DMS 273 (cell line): ENCODE results near the gene ACSS2.
"Not testable (repeated sequence)": the region's sequence is repeated elsewhere in the genome, so short reads cannot be mapped to it uniquely, and the experiment has no call there.

Source experiments
- DNase-seq: peaks from one replicate; lab custom pipeline; 2025; ENCODE audit not compliant: unreplicated experiment; lab: John Stamatoyannopoulos, UW

Gene ACSS2

DNA sequence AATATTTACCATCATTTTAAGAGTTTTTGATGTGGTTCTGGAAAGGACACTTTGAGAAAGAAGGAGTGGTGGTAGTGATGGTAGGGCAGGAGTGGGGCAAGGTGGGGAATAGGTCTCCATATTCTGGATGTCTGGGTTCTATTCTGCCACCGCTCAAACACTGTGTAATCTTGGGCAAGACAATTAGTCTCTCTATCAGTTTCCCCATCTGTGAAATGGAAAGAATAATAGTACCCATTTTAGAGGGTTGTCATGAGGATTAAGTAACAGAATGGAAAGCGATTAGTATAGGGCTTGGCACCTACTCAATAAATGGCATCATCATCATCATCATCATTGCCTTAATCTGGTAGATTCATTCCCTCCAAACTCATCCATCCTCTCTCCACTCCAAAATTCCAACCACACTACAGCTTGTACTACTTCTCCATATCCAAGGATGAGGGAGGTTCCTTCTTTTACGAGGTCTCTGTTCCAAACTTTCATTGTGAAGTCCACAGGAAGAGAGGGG lies 2.8 kb upstream of the ACSS2 start:
- no peak for DNase-seq

DNA sequence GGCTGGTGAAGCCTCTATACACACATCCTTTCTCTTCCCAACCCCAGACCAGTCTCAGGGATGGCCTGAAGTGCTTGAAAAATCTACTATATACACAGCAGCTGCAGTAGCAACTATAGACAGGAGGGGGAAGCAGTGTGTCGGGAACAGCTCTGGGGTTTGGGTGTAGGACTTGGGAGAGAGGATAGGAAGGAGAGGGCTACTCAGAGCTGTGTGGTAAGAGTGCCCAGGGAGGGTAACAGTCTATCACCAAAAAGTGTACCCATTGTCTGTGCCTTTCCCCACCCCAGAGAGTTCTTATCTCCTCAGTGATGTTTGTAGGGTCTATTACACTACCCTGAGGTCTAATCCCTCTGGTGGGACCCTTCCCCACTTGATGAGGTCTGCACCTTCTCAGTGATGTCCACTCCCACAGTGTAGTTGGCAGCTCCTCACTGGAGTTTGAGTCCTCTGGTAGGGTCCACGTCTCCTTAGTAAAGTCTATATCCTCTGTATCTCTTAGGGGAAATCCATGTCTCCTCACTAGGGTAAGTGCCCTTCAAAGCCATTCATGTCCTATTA lies 2.2 kb upstream of the ACSS2 start:
- peak; percentile 92 for DNase-seq

DNA sequence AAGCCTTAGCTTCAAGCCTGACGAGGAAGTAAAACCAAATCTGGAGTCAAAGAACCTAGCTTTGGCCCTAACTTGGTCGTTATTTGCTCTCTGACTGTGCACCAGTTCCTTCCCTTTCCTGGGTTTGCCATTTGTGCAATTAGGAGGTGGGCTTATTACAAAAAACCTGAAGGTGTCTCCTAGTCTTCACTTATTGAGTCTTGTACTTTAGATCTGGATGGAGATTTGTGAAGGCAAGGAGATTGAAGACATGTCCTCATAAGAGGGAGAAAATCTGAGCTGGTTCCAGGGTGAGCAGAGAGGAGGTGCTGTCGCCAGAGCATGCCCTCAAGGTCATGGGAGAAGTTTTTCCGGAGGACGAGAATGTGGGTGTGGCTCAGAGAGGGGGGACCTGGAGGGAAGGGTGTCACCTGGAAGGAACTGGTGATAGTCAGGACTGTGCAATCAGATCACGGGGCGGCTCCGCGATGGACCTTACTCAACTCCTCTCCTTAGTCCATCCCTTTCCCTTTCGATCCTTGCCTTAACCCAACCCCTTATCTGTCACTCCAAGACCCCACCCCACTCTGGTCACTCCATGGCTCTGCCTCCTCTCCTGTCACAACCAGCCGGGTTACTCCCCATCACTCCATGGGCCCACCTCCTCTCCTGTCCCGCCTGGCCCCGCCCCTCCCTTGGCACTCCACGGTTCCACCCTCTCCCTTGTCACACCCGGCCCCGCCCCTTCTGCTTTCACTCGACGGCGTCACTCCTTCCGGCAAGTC lies 588 bp upstream of the ACSS2 start:
- DNase-seq = peak; percentile 50

DNA sequence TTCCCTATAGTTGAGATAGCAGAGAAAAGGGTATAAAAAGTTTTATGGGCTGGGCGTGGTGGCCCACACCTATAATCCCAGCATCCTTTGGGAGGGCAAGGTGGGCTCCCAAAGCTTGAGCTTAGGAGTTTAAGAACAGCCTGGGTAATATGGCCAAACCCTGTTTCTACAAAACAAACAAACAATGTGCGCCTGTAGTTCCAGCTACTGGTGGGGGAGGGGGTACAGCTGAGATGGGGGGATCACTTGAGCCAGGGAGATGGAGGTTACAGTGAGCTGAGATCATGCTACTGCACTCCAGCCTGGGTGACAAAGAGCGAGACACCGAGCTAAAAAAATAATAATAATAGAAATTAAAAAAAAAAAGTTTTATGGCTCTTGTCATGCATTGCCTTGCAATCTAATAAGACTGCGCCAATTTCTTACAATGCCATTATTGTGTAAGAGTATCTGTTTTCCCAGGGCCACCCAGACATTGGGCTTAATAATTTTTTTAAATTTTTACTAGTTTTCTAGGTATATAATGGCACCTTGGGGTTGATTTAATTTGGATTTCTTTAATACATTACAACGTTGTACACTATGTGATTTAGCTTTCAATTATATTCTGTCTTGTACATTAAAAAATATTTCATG lies 3.9 kb downstream of the ACSS2 start:
- DNase-seq = no peak

DNA sequence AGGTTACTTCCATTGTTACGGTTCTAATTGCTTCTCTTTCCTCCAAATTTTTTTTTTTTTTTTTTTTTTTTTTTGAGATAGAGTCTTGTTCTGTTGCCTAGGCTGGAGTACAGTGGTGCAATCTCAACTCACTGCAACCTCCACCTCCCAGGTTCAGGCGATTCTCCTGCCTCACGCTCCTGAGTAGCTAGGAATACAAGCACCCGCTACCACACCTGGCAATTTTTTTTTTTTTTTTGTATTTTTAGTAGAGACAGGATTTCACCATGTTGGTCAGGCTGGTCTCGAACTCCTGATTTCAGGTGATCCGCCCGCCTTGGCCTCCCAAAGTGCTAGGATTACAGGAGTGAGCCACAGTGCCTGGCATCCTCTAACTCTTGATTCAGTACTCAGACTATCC lies 4.6 kb downstream of the ACSS2 start:
- DNase-seq = not testable (repeated sequence)

DNA sequence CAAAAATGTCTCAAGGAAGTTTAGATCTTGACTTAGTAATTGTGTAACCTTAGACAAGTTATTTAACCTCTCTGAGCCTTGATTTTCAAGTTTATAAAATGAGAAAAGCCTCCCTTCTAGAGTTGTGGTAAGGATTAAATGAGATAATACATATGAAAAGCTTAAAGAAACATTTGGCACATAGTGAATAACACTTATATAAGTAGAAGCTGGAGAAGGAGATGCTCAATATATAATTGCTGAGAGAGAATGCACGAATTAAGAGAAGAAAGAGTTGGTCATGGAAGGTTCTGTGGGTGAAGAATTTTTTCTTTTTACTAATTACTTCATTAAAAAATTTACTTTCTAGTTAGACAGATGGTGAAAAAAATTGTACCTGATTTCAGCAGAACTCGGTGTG lies 5.3 kb downstream of the ACSS2 start:
- no peak for DNase-seq

DNA sequence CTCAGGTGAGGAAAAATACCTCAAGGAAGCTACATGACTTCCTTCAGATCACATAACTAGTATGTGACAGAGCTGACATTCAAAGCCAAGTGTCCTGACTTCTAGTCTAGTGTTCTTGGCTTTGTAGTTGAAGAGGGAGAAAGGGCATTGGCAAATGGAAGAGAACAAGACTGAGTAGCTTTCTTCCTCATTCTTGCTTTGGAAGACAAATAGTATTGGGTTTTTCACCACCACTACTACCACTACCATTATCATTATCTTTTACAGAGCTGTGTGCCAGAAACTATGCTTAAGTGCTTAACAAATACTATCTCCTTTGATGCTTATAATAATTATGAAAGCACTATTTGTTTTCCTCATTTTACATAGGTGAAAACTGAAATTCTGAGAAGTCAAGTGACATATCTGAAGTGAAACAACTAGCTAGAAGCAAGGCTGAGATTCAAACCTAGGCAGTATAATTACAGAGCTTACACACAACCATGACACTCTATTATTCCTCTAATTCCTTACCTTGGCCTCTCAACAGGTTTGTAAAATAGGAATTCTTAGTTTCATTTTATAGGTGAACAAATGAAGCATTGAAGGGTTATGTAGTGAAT lies 6.8 kb downstream of the ACSS2 start:
- DNase-seq = no peak

DNA sequence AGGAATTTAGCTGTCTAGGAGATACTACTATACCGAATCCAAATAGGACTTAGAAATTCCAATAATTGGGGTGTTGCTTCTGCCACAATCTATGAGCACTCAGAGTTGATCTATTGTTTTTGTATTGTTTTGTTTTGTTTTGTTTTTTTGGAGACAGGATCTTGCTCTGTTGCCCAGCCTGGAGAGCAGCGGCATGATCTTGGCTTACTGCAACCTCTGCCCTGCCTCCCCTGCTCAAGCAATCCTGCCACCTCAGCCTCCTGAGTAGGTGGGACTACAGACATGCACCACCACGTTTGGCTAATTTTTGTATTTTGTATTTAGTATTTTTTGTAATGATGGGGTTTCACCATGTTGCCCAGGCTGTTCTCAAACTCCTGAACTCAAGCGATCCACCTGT lies 7.4 kb downstream of the ACSS2 start:
- no peak for DNase-seq

DNA sequence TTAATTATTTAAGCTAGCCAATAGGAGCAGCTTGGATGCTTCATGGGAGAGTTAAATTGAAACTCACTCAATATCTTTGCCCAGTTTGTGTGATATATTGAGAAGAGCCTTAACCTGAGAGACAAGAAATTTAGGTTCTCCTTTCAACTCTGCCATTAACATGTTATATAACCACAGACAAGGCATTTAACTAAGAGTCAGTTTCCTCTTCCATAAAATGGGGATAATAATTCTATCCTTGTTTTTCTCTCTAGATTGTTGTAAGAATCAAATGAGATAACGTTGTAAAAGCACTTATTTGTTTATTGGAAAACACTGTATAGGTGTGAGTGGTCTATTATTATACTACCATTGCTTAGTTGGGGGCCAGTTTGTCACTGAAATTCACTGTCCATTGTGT lies 7.8 kb downstream of the ACSS2 start:
- DNase-seq = no peak

DNA sequence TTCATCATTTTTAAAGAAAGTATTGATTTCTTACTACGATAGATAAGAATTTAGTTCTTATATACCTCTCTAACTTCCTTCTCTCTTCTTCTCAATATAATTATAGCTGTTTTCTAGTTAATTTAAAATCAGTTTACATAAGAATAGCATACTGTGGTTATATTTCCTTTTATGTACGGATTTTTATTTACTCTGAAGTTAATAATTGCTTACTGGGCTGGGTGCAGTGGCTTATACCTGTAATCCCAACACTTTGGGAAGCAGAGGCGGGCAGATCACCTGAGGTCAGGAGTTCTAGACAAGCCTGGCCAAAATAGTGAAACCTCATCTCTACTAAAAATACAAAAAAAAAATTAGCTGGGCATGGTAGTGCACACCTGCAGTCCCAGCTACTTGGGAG lies 9.7 kb downstream of the ACSS2 start:
- DNase-seq = no peak

DNA sequence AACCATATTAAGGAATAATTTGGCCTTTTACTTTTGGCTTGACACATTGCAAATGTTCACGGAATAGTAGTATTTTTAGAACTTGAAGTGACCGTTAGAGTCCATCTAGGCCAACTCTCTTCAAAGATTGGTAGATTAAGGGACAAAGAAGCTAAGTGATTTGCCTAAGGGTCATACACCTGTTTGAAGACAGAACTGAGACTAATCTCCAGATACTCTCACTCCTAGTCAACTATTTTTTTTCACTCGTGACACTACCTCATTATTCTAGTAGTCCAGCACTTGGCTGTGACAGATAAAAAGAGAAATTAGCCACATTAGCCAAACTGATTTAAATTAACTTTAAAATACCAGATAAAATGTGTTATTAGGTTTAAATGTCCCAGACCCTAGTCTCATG lies 10.6 kb downstream of the ACSS2 start:
- DNase-seq = no peak

DNA sequence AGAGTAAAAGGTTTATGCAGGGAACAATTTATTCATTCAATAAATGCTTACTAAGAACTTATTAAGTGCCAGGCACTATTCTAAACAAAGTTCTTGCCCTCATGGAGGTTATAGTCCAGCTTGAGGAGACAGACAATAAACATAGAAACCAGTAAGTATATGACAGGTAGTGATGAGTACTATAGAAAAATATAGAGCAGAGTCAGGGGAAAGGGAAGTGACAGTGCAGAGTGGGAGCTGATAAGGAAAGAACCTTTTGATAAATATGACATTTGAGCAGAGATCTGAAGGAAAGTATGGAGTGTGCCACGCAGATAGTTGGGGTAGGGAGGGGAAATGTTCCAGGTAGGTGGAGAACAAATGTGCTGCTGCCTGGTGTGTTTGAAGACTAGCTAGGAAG lies 12.1 kb downstream of the ACSS2 start:
- DNase-seq = no peak

DNA sequence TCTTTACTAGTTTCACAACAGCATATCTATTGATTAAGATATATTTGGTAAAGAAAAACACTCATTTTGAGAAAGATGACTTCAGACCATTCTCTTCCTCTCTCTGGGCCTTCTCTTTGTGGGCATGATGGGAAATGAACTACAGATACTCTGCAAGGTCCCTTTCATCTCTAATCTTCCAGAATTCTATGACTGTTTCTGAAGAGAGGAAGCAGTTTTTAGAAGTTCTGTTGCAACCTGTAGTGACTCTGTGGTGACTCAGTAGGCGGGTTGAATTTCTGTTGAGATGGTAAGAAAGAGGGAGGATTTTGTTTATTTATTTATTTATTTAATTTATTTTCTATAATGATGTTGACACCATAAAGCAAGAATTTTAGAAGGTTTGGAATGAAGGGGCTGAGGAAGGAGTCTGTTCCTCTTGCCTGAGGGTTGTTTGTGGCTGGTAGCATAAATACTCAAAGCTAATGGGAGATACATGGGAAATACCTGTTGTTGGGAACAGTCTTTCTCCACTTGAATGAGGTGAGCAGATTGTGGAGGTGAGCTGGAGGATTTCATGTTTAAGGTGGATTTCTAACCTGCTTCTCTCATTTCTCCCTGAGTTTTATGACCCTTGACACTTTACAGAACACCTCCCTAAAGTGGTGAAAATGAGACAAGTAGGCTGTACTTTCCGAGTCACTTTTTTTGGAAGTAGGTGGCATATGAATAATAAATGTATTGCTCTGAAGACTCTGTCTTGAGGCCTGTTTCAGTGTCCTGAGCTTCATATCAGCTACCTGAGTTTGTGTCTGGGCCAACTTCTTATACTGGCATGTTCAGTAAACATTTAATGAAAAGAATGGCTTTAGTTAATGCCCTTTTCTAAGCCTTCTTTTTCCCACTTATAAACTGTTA lies 15.0 kb downstream of the ACSS2 start:
- DNase-seq = no peak

DNA sequence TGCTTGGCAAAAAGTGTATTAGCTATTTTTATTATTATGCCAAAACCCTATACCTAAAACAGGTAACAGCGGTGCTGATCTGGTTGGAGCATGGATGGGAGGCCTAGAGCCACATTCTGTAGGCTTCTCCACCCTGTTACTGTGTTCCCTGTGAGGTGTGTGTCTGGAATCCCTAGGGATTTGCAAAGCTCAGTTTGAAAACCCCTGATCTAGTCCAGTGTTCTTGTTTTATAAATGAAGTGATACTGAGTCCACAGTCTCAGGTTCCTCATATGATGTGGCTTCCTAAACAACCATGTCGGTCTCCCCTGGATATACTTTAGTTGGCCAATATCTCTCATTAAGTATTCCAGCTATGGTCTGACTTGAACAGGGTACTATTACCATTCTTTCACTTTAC lies 16.3 kb downstream of the ACSS2 start:
- no peak for DNase-seq

DNA sequence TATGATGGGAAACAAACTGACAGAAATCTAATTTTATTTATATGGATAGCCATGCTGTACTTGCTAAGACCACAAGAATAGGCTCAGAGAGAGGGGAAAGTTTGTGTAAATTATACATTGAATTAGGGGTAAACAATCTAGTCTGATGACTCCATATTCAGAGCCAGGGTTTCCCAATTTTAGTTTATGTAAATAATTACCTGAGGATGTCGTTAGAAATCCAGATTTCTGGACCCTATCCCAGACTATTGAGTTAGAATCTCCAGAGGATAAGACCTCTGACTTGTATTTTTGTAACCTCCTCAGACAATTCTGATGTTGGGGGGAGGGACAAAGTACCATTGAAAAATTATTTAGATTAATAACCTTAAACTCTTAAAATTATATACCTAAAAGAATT lies 18.3 kb downstream of the ACSS2 start:
- DNase-seq = no peak

DNA sequence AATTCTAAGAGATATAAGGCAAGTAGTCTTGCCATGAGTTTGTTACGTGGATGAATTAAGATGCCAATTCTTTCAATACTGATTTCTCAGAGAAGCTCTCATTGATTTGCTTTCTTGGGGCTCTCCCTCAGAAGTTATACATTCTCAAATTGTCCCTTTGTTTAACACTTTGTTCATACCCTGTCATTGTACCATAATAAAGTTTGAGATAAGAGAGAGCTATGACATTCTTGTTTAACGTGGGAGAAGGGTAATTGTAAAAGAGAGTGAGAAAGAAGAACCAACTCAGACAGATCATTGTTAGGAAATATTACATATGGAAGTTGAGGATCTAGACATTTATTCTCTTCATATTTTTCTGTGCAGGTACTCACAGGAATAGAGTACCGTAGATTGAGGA lies 19.1 kb downstream of the ACSS2 start:
- DNase-seq = no peak

DNA sequence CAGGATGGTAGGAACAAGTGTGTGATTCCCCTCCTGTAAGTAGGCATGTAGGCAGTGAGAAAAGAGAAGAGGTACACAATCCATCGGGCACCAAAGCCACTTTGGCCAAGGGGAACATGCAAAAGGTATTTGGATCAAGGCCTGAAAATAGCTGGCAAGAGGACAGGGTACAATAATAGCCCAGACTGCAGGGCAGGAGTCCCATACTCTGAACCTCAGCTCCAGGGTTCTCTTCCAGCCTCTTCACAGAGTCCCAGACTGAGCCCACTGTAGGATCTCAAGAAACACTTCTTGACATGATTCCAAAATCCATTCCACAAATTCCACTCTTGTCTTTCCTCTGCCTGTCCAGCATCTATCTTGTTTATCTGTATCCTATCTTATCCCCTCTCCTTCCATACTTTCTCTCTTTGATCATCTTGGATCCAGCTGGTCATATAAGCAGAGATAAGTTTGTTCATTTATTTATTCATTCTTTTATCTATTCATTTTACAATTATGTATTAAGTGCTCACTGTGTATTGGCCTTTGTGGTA lies 19.7 kb downstream of the ACSS2 start:
- DNase-seq = no peak

DNA sequence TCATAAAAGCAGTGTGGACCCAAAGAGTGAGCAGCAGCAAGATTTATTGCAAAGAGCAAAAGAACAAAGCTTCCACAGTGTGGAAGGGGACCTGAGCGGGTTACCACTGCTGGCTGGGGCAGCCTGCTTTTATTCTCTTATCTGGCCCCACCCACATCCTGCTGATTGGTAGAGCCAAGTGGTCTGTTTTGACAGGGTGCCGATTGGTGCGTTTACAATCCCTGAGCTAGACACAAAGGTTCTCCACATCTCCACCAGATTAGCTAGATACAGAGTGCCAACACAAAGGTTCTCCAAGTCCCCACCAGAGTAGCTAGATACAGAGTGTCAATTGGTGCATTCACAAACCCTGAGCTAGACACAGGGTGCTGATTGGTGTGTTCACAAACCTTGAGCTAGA lies 21.7 kb downstream of the ACSS2 start:
- not testable (repeated sequence) for DNase-seq

DNA sequence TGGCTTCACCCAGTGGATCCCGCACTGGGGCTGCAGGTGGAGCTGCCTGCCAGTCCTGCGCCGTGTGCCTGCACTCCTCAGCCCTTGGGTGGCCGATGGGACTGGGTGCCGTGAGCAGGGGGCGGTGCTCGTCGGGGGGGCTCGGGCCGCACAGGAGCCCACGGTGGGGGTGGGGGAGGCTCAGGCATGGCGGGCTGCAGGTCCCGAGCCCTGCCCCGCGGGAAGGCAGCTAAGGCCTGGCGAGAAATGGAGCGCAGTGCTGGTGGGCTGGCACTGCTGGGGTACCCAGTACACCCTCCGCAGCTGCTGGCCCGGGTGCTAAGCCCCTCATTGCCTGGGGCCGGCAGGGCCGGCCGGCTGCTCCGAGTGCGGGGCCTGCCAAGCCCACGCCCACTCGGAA lies 22.3 kb downstream of the ACSS2 start:
- DNase-seq = not testable (repeated sequence)

DNA sequence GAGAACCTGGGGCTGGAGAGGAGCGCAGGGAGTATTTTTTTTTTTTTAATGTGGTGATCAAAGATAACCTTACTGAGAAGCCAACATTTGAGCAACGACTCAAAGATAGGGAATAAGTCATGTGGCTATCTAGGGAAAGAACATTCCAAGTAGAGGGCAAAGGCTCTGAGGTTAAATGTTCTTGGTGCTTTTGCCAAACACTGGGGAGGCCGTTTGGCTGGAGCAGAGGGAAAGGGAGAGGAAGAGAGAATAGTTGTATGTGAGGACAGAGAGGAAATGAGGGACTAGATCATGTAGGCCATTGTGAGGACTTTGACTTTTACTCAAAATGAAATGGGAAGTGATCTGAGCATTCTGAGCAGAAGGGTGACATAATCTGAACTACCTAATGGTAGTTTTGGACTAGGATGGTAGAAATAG lies 27.8 kb downstream of the ACSS2 start:
- no peak for DNase-seq
